GM04503 (cell line): ENCODE data around the gene HOXC4.
"Not testable (repeated sequence)": the region's sequence is repeated elsewhere in the genome, so short reads cannot be mapped to it uniquely, and the experiment has no call there.

ENCODE experiments used
- DNase-seq: peaks from one replicate; pipeline ENCODE4 v3.0.0-alpha.2; 2012; ENCODE audit warnings: low read depth

HOXC4 gene

DNA sequence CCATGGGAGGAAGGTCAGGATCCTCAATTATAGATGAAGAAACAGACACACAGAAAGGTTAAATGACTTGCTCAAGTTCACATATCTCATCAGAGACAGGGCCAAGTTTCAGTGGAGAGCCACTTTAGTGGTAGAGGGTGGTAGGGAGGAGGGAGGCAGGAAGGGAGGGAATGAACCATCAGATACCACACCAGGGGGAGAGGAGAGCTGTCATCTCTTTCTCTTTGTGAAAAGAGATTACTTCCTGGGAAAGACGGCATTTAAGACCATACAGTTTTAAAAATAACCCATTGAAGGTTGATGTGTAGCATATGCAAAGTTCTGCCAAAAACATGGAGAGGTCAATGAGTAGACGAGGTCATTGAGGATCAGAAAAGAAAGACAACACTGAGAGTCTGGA, 39.3 kb downstream of the HOXC4 start:
- not testable (repeated sequence) for DNase-seq

DNA sequence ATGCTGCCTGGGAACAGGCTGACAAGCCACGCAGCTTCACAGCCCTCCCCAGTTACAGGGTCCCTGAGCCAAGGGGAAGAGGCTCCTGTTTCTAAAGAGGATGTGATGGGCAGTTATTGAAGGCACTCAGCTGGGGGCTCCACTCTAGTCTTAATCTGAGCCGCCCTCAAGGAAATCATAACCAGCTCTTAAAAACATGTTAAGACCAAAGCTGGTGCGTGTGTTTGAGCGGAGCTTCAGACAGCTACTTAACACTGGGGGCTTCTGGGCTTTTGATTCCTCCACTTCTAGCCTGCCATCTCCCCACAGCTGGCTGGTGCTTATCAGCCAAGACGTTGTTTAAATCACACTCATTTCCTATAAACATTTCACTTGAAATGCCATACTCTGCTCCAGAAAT, 42.3 kb downstream of the HOXC4 start:
- DNase-seq: not testable (repeated sequence)

DNA sequence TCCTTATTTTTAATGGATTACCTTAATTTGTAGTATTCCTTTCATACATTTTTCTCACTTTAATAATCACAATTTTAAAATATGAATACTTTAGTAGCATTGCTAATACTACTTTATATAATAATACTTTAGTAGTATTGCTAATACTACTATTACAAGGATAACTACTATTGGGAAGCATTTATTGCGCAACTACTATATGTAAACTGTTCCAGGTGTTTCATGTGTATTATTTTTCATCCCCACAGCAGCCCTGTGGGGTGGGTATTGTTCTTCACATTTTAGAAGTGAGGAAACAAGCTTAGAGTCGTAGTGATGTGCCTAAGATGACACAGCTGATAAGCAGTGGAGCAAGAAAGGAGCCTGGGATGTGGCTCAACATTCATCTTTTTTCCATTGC, 45.0 kb downstream of the HOXC4 start:
- DNase-seq: not testable (repeated sequence)

DNA sequence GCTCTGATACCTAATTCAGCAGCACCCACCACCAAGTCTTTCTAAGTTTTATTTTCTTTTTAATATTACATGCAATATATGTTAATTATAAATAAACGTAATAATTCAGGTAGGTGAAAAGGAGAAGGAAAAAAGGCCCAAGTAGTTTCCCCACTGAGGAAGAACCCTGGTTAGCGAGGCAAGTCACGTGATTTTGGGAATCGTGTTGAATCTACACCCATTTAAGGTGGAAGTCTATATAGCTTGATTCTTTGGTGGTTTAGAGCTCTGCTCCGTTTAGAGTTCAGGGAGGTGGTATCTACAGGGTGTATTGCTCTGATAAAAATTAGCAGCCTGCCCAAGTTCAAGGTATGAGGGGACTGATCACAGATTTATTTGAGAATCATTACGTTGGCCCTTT, 47.0 kb downstream of the HOXC4 start:
- DNase-seq: not testable (repeated sequence)

DNA sequence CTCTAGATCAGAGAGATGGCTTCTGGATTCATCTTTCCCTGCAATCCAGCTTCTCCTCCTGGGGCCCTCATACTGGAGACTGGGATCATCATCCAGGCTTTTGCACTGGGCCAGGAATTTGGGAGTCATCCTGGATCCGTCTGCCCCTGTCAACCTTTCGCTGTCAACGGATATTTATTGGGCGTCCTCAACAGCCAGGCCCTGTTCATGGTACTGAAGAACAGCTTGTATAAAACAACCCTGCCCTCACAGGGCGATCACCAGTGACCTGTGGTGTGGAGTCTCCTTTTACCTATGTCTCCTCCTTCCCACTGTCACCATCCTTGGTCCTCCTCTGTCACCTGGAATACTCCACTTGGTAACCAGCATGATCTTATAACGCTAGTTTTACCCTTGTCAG, 48.6 kb downstream of the HOXC4 start:
- not testable (repeated sequence) for DNase-seq

DNA sequence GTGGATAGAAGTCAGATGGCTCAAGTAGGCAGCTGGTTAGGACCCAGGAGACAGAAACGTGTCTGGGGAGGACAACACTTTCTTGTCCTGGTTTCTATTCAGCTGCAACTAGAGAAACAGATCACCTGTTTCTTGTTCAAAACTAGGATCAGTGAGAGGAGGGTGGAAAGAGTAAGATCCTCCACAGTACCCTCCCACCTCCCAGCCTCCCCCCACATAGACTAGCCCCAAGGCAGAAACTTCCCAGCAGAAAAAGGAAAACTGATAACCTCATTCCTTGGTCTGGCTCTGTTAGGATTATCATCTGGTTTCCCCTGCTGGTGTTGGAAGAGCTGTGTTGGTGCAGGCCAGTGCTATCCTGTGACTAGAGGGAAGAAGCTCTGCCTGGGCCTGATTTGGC, 50.2 kb downstream of the HOXC4 start:
- DNase-seq: not testable (repeated sequence)
